Measurements from ENCODE around the gene EPB42. TPM values are rescaled to one million over a fixed set of nuclear protein-coding genes. Genes with fewer than 3 reads are reported as not detected.

Gene EPB42
- total RNA-seq, 1 donor: 0.54 TPM

Small RNA genes within 50 kb of the gene (small RNA-seq; reads per million reads assigned to genes)
- not detected for gene RF00019

Other genes with a start within 250 kb of the EPB42 start
- gene UBR1, start 115.0 kb downstream of the EPB42 start, total RNA-seq: 13.2 TPM
- gene TMEM62, start 87.4 kb downstream of the EPB42 start, total RNA-seq: 16.4 TPM
- gene CCNDBP1, start 35.6 kb downstream of the EPB42 start, total RNA-seq: 153 TPM
- under 0.01 TPM for gene TGM5, start 45.9 kb upstream of the EPB42 start, total RNA-seq
- gene TGM7, start 81.2 kb upstream of the EPB42 start, total RNA-seq: not detected
- 5.7 TPM for gene LCMT2, start 109.6 kb upstream of the EPB42 start, total RNA-seq
- 16.7 TPM for gene ZSCAN29, start 150.0 kb upstream of the EPB42 start, total RNA-seq
- gene TUBGCP4, start 150.1 kb upstream of the EPB42 start, total RNA-seq: 14.3 TPM

All from hematopoietic multipotent progenitor cell (in vitro differentiated cells).